UCSD-AML1 (cell line): ENCODE results near the gene HMX3.

ENCODE experiments used
- DNase-seq: peaks from one replicate; lab custom pipeline; 2025; ENCODE audit not compliant: unreplicated experiment; lab: John Stamatoyannopoulos, UW

The HMX3 gene

GRCh38 chr10:123134343-123134914 lies 1.3 kb upstream of the HMX3 start:
- DNase-seq: no peak

- no peak for DNase-seq
These were observed 805 bp upstream of the HMX3 start for GRCh38 chr10:123134915-123135414.

GRCh38 chr10:123136221-123136805 lies 543 bp downstream of the HMX3 start:
- no peak for DNase-seq

GRCh38 chr10:123136806-123137642 lies 1.3 kb downstream of the HMX3 start:
- DNase-seq: peak; percentile 46

- DNase-seq: no peak
These were observed 3.4 kb downstream of the HMX3 start for GRCh38 chr10:123139165-123139520.

GRCh38 chr10:123139521-123140163 lies 3.9 kb downstream of the HMX3 start:
- DNase-seq: no peak

GRCh38 chr10:123140164-123140982 lies 4.6 kb downstream of the HMX3 start:
- DNase-seq: no peak

- no peak for DNase-seq
These were observed 5.2 kb downstream of the HMX3 start for GRCh38 chr10:123140983-123141390.

GRCh38 chr10:123141791-123142700 lies 6.3 kb downstream of the HMX3 start:
- no peak for DNase-seq

GRCh38 chr10:123142701-123143161 lies 7.0 kb downstream of the HMX3 start:
- DNase-seq: no peak

GRCh38 chr10:123143162-123143824 lies 7.5 kb downstream of the HMX3 start:
- DNase-seq: no peak

GRCh38 chr10:123143825-123144168 lies 8.0 kb downstream of the HMX3 start:
- no peak for DNase-seq

- no peak for DNase-seq
These were observed 9.1 kb downstream of the HMX3 start for GRCh38 chr10:123144697-123145541.

GRCh38 chr10:123145542-123146012 lies 9.8 kb downstream of the HMX3 start:
- DNase-seq: no peak

GRCh38 chr10:123146013-123146893 lies 10.5 kb downstream of the HMX3 start:
- DNase-seq: no peak

- DNase-seq: no peak
These were observed 11.3 kb downstream of the HMX3 start for GRCh38 chr10:123146894-123147634.
